HG03342 (cell line): Measurements from ENCODE around the gene DNPEP.
A peak's percentile ranks its signal among the peaks of the same experiment; 100 is the strongest.

Experiments
- ATAC-seq: cut with Tn5 transposase; IDR thresholded peaks from one replicate; pipeline ENCODE4 v1.9.1; 2021; ENCODE audit warnings: mild to moderate bottlenecking, moderate library complexity; ENCODE audit not compliant: unreplicated experiment

DNPEP gene

GRCh38 chr2:219368690-219369191 is 19.0 kb downstream of the DNPEP start:
- no peak for ATAC-seq

GRCh38 chr2:219362524-219363164 is 25.1 kb downstream of the DNPEP start:
- ATAC-seq = peak; percentile 87

- ATAC-seq = no peak
Measured at GRCh38 chr2:219362072-219362471, 25.6 kb downstream of the DNPEP start.

- no peak for ATAC-seq
Measured at GRCh38 chr2:219358170-219359075, 29.3 kb downstream of the DNPEP start.

- ATAC-seq = no peak
Measured at GRCh38 chr2:219356834-219357233, 30.9 kb downstream of the DNPEP start.

GRCh38 chr2:219354582-219354981 is 33.1 kb downstream of the DNPEP start:
- ATAC-seq = no peak

- no peak for ATAC-seq
Measured at GRCh38 chr2:219353129-219353528, 34.6 kb downstream of the DNPEP start.

- ATAC-seq = peak; percentile 69
Measured at GRCh38 chr2:219352448-219353023, 35.2 kb downstream of the DNPEP start.

GRCh38 chr2:219350710-219351221 is 36.9 kb downstream of the DNPEP start:
- no peak for ATAC-seq

- ATAC-seq = no peak
Measured at GRCh38 chr2:219350215-219350614, 37.5 kb downstream of the DNPEP start.

- ATAC-seq = no peak
Measured at GRCh38 chr2:219344751-219345430, 42.8 kb downstream of the DNPEP start.

GRCh38 chr2:219335373-219335786 is 52.3 kb downstream of the DNPEP start:
- no peak for ATAC-seq

- no peak for ATAC-seq
Measured at GRCh38 chr2:219334076-219334475, 53.6 kb downstream of the DNPEP start.

GRCh38 chr2:219332542-219332941 is 55.2 kb downstream of the DNPEP start, which contains the start of gene RESP18:
RESP18 (minus strand) TSS chr2:219332744.
- ATAC-seq = no peak

- no peak for ATAC-seq
Measured at GRCh38 chr2:219331560-219332213, 56.0 kb downstream of the DNPEP start.

GRCh38 chr2:219327719-219328118 is 60.0 kb downstream of the DNPEP start:
- ATAC-seq = no peak

- ATAC-seq = no peak
Measured at GRCh38 chr2:219325657-219326315, 61.9 kb downstream of the DNPEP start.

GRCh38 chr2:219325136-219325535 is 62.6 kb downstream of the DNPEP start:
- no peak for ATAC-seq

- no peak for ATAC-seq
Measured at GRCh38 chr2:219323434-219323833, 64.3 kb downstream of the DNPEP start.
